Fibroblast of lung (primary cell): ENCODE data around the gene ITIH6. TPM values are rescaled to one million over a fixed set of nuclear protein-coding genes. Genes with fewer than 3 reads are reported as not detected.

Source experiments
- DNase-seq, 2 donors: peaks; one replicate each; pipeline versions ENCODE4 v3.0.0 to v3.0.0-alpha.2; 2010; ENCODE audit warnings: low read depth in 2 of 2
- H2AFZ ChIP-seq: 2 replicates; pipeline ENCODE4 v1.5.1; 2012; ENCODE audit warnings: low read length, control low read depth, inconsistent platforms
- H3K27ac ChIP-seq: 2 replicates; pipeline ENCODE4 v1.5.1; 2011; ENCODE audit warnings: low read length, control low read depth; ENCODE audit not compliant: insufficient read depth
- H3K27me3 ChIP-seq: 2 replicates; pipeline ENCODE4 v1.5.1; 2011; ENCODE audit warnings: mild to moderate bottlenecking, low read length; ENCODE audit not compliant: control insufficient read depth, insufficient read depth
- H3K36me3 ChIP-seq: 2 replicates; pipeline ENCODE4 v1.5.1; 2011; ENCODE audit warnings: low read length; ENCODE audit not compliant: control insufficient read depth, insufficient read depth
- H3K4me1 ChIP-seq: 2 replicates; pipeline ENCODE4 v1.5.1; 2011; ENCODE audit warnings: low read length; ENCODE audit not compliant: control insufficient read depth, insufficient read depth; ENCODE audit errors: extremely low read depth
- H3K4me2 ChIP-seq: 2 replicates; pipeline ENCODE4 v1.5.1; 2011; ENCODE audit warnings: low read length, control low read depth; ENCODE audit not compliant: insufficient read depth; ENCODE audit errors: extremely low read depth
- H3K4me3 ChIP-seq, 4 experiments: fragments of 200-600 bp in 1 of 4; sonication (generic) in 1 of 4; replicated peaks in 1 of 4; 2 replicates each; pipeline ENCODE4 v1.5.1; 2011 to 2016; ENCODE audit warnings: low read length in 4 of 4, low read depth in 3 of 4, mild to moderate bottlenecking in 3 of 4, control low read depth in 2 of 4, inconsistent platforms in 1 of 4, mixed read lengths in 1 of 4; ENCODE audit not compliant: insufficient read depth in 1 of 4; ENCODE audit errors: control extremely low read depth in 1 of 4
- H3K79me2 ChIP-seq: 2 replicates; pipeline ENCODE4 v1.5.1; 2012; ENCODE audit warnings: mild to moderate bottlenecking, low read length, inconsistent platforms; ENCODE audit not compliant: control insufficient read depth, insufficient read depth
- H3K9ac ChIP-seq: 2 replicates; pipeline ENCODE4 v1.5.1; 2011; ENCODE audit warnings: mild to moderate bottlenecking, low read length, control low read depth; ENCODE audit not compliant: insufficient read depth
- H3K9me3 ChIP-seq: 2 replicates; pipeline ENCODE4 v1.5.1; 2012; ENCODE audit warnings: low read depth, low read length; ENCODE audit not compliant: control insufficient read depth, insufficient read depth
- H4K20me1 ChIP-seq: 2 replicates; pipeline ENCODE4 v1.5.1; 2011; ENCODE audit warnings: low read length; ENCODE audit not compliant: control insufficient read depth, insufficient read depth; ENCODE audit errors: extremely low read depth
- EZH2 ChIP-seq: IDR thresholded peaks from 2 replicates; pipeline ENCODE4 v1.5.1; 2012; ENCODE audit warnings: low read length, control low read depth, mild to moderate bottlenecking; ENCODE audit errors: missing control alignments
- polyA plus RNA-seq, 2 donors: library from polyadenylated mRNA; depleted of rRNA in 1 of 2; stranded (reverse) in 1 of 2; unstranded in 1 of 2; fragments of >200 nt; gene quantifications; 2 replicates each; pipeline ENCODE4 v1.2.1, GENCODE V29; 2011 to 2012; ENCODE audit warnings: missing spikeins in 1 of 2
- total RNA-seq: library from RNA; depleted of rRNA; stranded (reverse); fragments of >200 nt; gene quantifications from 2 replicates; pipeline ENCODE4 v1.2.1, GENCODE V29; 2014
- TF ChIP-seq, protein P1 (sequence below), 2 donors: IDR thresholded peaks in 1 of 2; conservative IDR thresholded peaks in 1 of 2; 1 replicate in 1 of 2; 2 replicates in 1 of 2; pipeline ENCODE4 v1.5.1; 2011 to 2012; ENCODE audit warnings: low read length in 2 of 2, control low read depth in 1 of 2, inconsistent platforms in 1 of 2, low read depth in 1 of 2, mild to moderate bottlenecking in 1 of 2

ITIH6 gene
- total and polyA plus RNA-seq, 2 donors (not counting 1 experiment from before 2014, with no cell fraction given), result not detected

- TF ChIP-seq, protein P1, sequence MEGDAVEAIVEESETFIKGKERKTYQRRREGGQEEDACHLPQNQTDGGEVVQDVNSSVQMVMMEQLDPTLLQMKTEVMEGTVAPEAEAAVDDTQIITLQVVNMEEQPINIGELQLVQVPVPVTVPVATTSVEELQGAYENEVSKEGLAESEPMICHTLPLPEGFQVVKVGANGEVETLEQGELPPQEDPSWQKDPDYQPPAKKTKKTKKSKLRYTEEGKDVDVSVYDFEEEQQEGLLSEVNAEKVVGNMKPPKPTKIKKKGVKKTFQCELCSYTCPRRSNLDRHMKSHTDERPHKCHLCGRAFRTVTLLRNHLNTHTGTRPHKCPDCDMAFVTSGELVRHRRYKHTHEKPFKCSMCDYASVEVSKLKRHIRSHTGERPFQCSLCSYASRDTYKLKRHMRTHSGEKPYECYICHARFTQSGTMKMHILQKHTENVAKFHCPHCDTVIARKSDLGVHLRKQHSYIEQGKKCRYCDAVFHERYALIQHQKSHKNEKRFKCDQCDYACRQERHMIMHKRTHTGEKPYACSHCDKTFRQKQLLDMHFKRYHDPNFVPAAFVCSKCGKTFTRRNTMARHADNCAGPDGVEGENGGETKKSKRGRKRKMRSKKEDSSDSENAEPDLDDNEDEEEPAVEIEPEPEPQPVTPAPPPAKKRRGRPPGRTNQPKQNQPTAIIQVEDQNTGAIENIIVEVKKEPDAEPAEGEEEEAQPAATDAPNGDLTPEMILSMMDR (conservative IDR thresholded peaks at IDR 0.05 in 1 of 2, IDR thresholded peaks at IDR 0.05 in 1 of 2; ENCODE audit: low read depth in 1 of 2, low read length in 2 of 2), result no peak
- no peak for TF ChIP-seq EZH2
- Histone ChIP-seq H3K4me1 (no peaks in the 10 kb centered on the region), H3K79me2 (no peaks in the 10 kb centered on the region), H3K36me3 (no peaks in the 10 kb centered on the region), H3K4me2 (no peak overlapping the region), H2AFZ (no peak overlapping the region), H3K9ac (no peak overlapping the region), H3K27me3 (no peaks in the 10 kb centered on the region), H3K27ac (no peak overlapping the region), H3K4me3 (no peak overlapping the region), H3K9me3 (no peaks in the 10 kb centered on the region), H4K20me1 (no peaks in the 10 kb centered on the region)
- no peak for DNase-seq
Observed at GRCh38 chrX:54758114-54759055, 39.7 kb downstream of the ITIH6 start.

DNA sequence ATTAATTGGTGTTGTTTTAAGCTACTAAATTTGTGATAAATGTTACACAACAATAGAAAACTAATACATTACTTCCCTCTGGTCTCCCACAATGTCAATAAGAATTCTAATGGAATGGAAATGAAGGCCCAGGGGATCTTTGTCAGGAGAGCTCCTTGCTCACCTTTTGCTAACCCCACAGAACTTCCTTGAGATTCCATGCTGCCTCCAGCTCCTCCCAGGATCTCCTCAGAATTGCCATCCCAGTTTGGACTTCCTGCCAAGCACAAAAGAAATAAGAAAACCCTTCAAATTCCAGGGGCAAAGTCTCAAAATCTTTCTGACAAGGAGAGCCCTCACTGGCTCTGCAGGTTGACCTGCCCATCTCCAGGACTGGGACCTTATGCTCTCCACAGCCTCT is 43.2 kb downstream of the ITIH6 start:
- Histone ChIP-seq H3K27ac (no peak overlapping the region), H3K4me2 (no peak overlapping the region), H2AFZ (no peak overlapping the region), H3K4me1 (no peaks in the 10 kb centered on the region), H3K79me2 (no peaks in the 10 kb centered on the region), H3K4me3 (no peak overlapping the region), H3K27me3 (no peaks in the 10 kb centered on the region), H3K9ac (no peak overlapping the region), H3K9me3 (no peaks in the 10 kb centered on the region), H4K20me1 (no peaks in the 10 kb centered on the region), H3K36me3 (no peaks in the 10 kb centered on the region)
- DNase-seq, result no peak
- TF ChIP-seq, protein P1 (conservative IDR thresholded peaks at IDR 0.05 in 1 of 2, IDR thresholded peaks at IDR 0.05 in 1 of 2; ENCODE audit: low read depth in 1 of 2, low read length in 2 of 2), result no peak
- TF ChIP-seq EZH2, result no peak

DNA sequence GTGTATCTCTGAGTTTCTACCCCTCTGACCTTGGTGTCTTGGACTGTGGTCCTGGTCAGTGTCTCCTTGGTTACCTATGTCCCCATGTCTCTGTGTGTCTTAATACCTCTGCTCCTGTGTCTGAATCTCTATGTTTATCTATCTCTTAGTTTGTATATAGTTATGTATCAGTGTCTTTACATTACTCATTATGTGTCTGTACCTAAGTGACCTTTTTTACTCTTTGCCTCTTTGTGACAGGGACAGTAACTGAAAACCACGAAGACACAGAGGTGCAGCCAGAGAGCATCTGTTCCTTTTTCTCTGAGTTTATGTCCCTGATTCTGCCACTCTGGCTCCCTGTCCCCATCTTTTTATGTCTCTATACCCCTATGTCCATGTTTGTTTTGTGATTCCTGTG is 49.4 kb downstream of the ITIH6 start:
- Histone ChIP-seq H3K27ac (no peak overlapping the region), H3K27me3 (no peaks in the 10 kb centered on the region), H3K9me3 (no peaks in the 10 kb centered on the region), H2AFZ (no peak overlapping the region), H4K20me1 (no peaks in the 10 kb centered on the region), H3K4me3 (no peak overlapping the region), H3K4me2 (no peak overlapping the region), H3K4me1 (no peaks in the 10 kb centered on the region), H3K79me2 (no peaks in the 10 kb centered on the region), H3K36me3 (no peaks in the 10 kb centered on the region), H3K9ac (no peak overlapping the region)
- TF ChIP-seq, protein P1 (conservative IDR thresholded peaks at IDR 0.05 in 1 of 2, IDR thresholded peaks at IDR 0.05 in 1 of 2; ENCODE audit: low read depth in 1 of 2, low read length in 2 of 2), result no peak
- no peak for TF ChIP-seq EZH2
- DNase-seq, result no peak
